ENCODE data around the gene CNTN5. TPM values are rescaled to one million over a fixed set of nuclear protein-coding genes. Genes with fewer than 3 reads are reported as not detected.
"Not testable (repeated sequence)": the region's sequence is repeated elsewhere in the genome, so short reads cannot be mapped to it uniquely, and the experiment has no call there.

CNTN5 gene
- total RNA-seq, 2 donors from 2014 or later = not detected

- no peak for DNase-seq
- no peaks in the 10 kb centered on the region for H3K27me3 Mint-ChIP-seq
- no peak overlapping the region for H3K27ac Mint-ChIP-seq
- no peaks in the 10 kb centered on the region for H3K4me1 Mint-ChIP-seq
- ATAC-seq = no peak
- H3K4me3 Mint-ChIP-seq = no peak overlapping the region
- H3K36me3 Mint-ChIP-seq (ENCODE audit: low read depth) = no peaks in the 10 kb centered on the region
- no peaks in the 10 kb centered on the region for H3K9me3 ChIP-seq (ENCODE audit: control insufficient read depth, low read length, poor library complexity, severe bottlenecking)
Measured at GRCh38 chr11:99098258-99098657, 77.5 kb downstream of the CNTN5 start.

- H3K36me3 Mint-ChIP-seq (ENCODE audit: low read depth) = no peaks in the 10 kb centered on the region
- H3K27ac Mint-ChIP-seq = no peak overlapping the region
- DNase-seq (no peak), ATAC-seq (no peak)
- H3K9me3 ChIP-seq (ENCODE audit: control insufficient read depth, low read length, poor library complexity, severe bottlenecking) = no peaks in the 10 kb centered on the region
- no peaks in the 10 kb centered on the region for H3K4me1 Mint-ChIP-seq
- no peaks in the 10 kb centered on the region for H3K27me3 Mint-ChIP-seq
- H3K4me3 Mint-ChIP-seq = no peak overlapping the region
Measured at GRCh38 chr11:99098751-99099150, 78.0 kb downstream of the CNTN5 start.

- no peaks in the 10 kb centered on the region for H3K4me1 Mint-ChIP-seq
- ATAC-seq = no peak
Measured at GRCh38 chr11:99117603-99118002, 96.9 kb downstream of the CNTN5 start.

GRCh38 chr11:99133862-99134261 lies 113.1 kb downstream of the CNTN5 start:
- not testable (repeated sequence) for H3K9me3 ChIP-seq (ENCODE audit: control insufficient read depth, low read length, poor library complexity, severe bottlenecking); H3K4me1 Mint-ChIP-seq; H3K4me3 Mint-ChIP-seq; H3K27ac Mint-ChIP-seq; H3K36me3 Mint-ChIP-seq (ENCODE audit: low read depth); DNase-seq; ATAC-seq; H3K27me3 Mint-ChIP-seq

More at GRCh38 chr11:99117603-99118002, 96.9 kb downstream of the CNTN5 start:
- Mint-ChIP-seq H3K27me3 (no peaks in the 10 kb centered on the region), H3K27ac (no peak overlapping the region), H3K36me3 (ENCODE audit: low read depth) (no peaks in the 10 kb centered on the region), H3K4me3 (no peak overlapping the region)
- no peak for DNase-seq
- H3K9me3 ChIP-seq (ENCODE audit: control insufficient read depth, low read length, poor library complexity, severe bottlenecking) = no peaks in the 10 kb centered on the region

- no peak overlapping the region for H3K4me3 Mint-ChIP-seq
- H3K27ac Mint-ChIP-seq = no peak overlapping the region
- ATAC-seq (no peak), DNase-seq (no peak)
- no peaks in the 10 kb centered on the region for H3K27me3 Mint-ChIP-seq
- H3K36me3 Mint-ChIP-seq (ENCODE audit: low read depth) = no peaks in the 10 kb centered on the region
- H3K9me3 ChIP-seq (ENCODE audit: control insufficient read depth, low read length, poor library complexity, severe bottlenecking) = no peaks in the 10 kb centered on the region
- H3K4me1 Mint-ChIP-seq = no peaks in the 10 kb centered on the region
Measured at GRCh38 chr11:99135508-99135907, 114.8 kb downstream of the CNTN5 start.

GRCh38 chr11:99142237-99142636 lies 121.5 kb downstream of the CNTN5 start:
- no peaks in the 10 kb centered on the region for H3K9me3 ChIP-seq (ENCODE audit: control insufficient read depth, low read length, poor library complexity, severe bottlenecking)
- Mint-ChIP-seq H3K4me3 (no peak overlapping the region), H3K27ac (no peak overlapping the region), H3K36me3 (ENCODE audit: low read depth) (no peaks in the 10 kb centered on the region), H3K27me3 (no peaks in the 10 kb centered on the region), H3K4me1 (no peaks in the 10 kb centered on the region)
- ATAC-seq = no peak
- DNase-seq = no peak

- ATAC-seq (no peak), DNase-seq (no peak)
- no peaks in the 10 kb centered on the region for H3K36me3 Mint-ChIP-seq (ENCODE audit: low read depth)
- no peaks in the 10 kb centered on the region for H3K27me3 Mint-ChIP-seq
- H3K9me3 ChIP-seq (ENCODE audit: control insufficient read depth, low read length, poor library complexity, severe bottlenecking) = no peaks in the 10 kb centered on the region
- no peak overlapping the region for H3K4me3 Mint-ChIP-seq
- no peaks in the 10 kb centered on the region for H3K4me1 Mint-ChIP-seq
- no peak overlapping the region for H3K27ac Mint-ChIP-seq
Measured at GRCh38 chr11:99148352-99148751, 127.6 kb downstream of the CNTN5 start.

GRCh38 chr11:99154277-99154676 lies 133.5 kb downstream of the CNTN5 start:
- Mint-ChIP-seq H3K27me3 (no peaks in the 10 kb centered on the region), H3K36me3 (ENCODE audit: low read depth) (no peaks in the 10 kb centered on the region), H3K4me1 (no peaks in the 10 kb centered on the region), H3K27ac (no peak overlapping the region), H3K4me3 (no peak overlapping the region)
- no peaks in the 10 kb centered on the region for H3K9me3 ChIP-seq (ENCODE audit: control insufficient read depth, low read length, poor library complexity, severe bottlenecking)
- DNase-seq (no peak), ATAC-seq (no peak)

GRCh38 chr11:99160447-99160846 lies 139.7 kb downstream of the CNTN5 start:
- no peak overlapping the region for H3K27ac Mint-ChIP-seq
- H3K36me3 Mint-ChIP-seq (ENCODE audit: low read depth) = no peaks in the 10 kb centered on the region
- DNase-seq (no peak), ATAC-seq (no peak)
- no peak overlapping the region for H3K4me3 Mint-ChIP-seq
- no peaks in the 10 kb centered on the region for H3K27me3 Mint-ChIP-seq
- H3K9me3 ChIP-seq (ENCODE audit: control insufficient read depth, low read length, poor library complexity, severe bottlenecking) = no peaks in the 10 kb centered on the region
- H3K4me1 Mint-ChIP-seq = no peaks in the 10 kb centered on the region

- H3K9me3 ChIP-seq (ENCODE audit: control insufficient read depth, low read length, poor library complexity, severe bottlenecking) = no peaks in the 10 kb centered on the region
- Mint-ChIP-seq H3K27me3 (no peaks in the 10 kb centered on the region), H3K36me3 (ENCODE audit: low read depth) (no peaks in the 10 kb centered on the region), H3K4me3 (no peak overlapping the region), H3K27ac (no peak overlapping the region), H3K4me1 (no peaks in the 10 kb centered on the region)
- ATAC-seq (no peak), DNase-seq (no peak)
Measured at GRCh38 chr11:99162819-99163218, 142.1 kb downstream of the CNTN5 start.

GRCh38 chr11:99170591-99170990 lies 149.8 kb downstream of the CNTN5 start:
- H3K27ac Mint-ChIP-seq = no peak overlapping the region
- ATAC-seq (no peak), DNase-seq (no peak)
- no peaks in the 10 kb centered on the region for H3K36me3 Mint-ChIP-seq (ENCODE audit: low read depth)
- no peaks in the 10 kb centered on the region for H3K27me3 Mint-ChIP-seq
- H3K9me3 ChIP-seq (ENCODE audit: control insufficient read depth, low read length, poor library complexity, severe bottlenecking) = no peaks in the 10 kb centered on the region
- H3K4me3 Mint-ChIP-seq = no peak overlapping the region
- no peaks in the 10 kb centered on the region for H3K4me1 Mint-ChIP-seq

GRCh38 chr11:99171330-99171729 lies 150.6 kb downstream of the CNTN5 start:
- no peak for ATAC-seq

GRCh38 chr11:99176430-99176829 lies 155.7 kb downstream of the CNTN5 start:
- Mint-ChIP-seq H3K4me3 (no peak overlapping the region), H3K27me3 (no peaks in the 10 kb centered on the region), H3K27ac (no peak overlapping the region), H3K36me3 (ENCODE audit: low read depth) (no peaks in the 10 kb centered on the region), H3K4me1 (no peaks in the 10 kb centered on the region)
- no peaks in the 10 kb centered on the region for H3K9me3 ChIP-seq (ENCODE audit: control insufficient read depth, low read length, poor library complexity, severe bottlenecking)
- ATAC-seq (no peak), DNase-seq (no peak)

More at GRCh38 chr11:99171330-99171729, 150.6 kb downstream of the CNTN5 start:
- Mint-ChIP-seq H3K27me3 (no peaks in the 10 kb centered on the region), H3K4me1 (no peaks in the 10 kb centered on the region), H3K27ac (no peak overlapping the region), H3K36me3 (ENCODE audit: low read depth) (no peaks in the 10 kb centered on the region), H3K4me3 (no peak overlapping the region)
- no peak for DNase-seq
- no peaks in the 10 kb centered on the region for H3K9me3 ChIP-seq (ENCODE audit: control insufficient read depth, low read length, poor library complexity, severe bottlenecking)

GRCh38 chr11:99177446-99177845 lies 156.7 kb downstream of the CNTN5 start:
- DNase-seq (no peak), ATAC-seq (no peak)
- Mint-ChIP-seq H3K4me1 (no peaks in the 10 kb centered on the region), H3K36me3 (ENCODE audit: low read depth) (no peaks in the 10 kb centered on the region), H3K27me3 (no peaks in the 10 kb centered on the region), H3K4me3 (no peak overlapping the region), H3K27ac (no peak overlapping the region)
- H3K9me3 ChIP-seq (ENCODE audit: control insufficient read depth, low read length, poor library complexity, severe bottlenecking) = no peaks in the 10 kb centered on the region

- Mint-ChIP-seq H3K27me3 (no peaks in the 10 kb centered on the region), H3K36me3 (ENCODE audit: low read depth) (no peaks in the 10 kb centered on the region), H3K4me1 (no peaks in the 10 kb centered on the region), H3K27ac (no peak overlapping the region), H3K4me3 (no peak overlapping the region)
- DNase-seq (no peak), ATAC-seq (no peak)
- H3K9me3 ChIP-seq (ENCODE audit: control insufficient read depth, low read length, poor library complexity, severe bottlenecking) = no peaks in the 10 kb centered on the region
Measured at GRCh38 chr11:99184146-99184545, 163.4 kb downstream of the CNTN5 start.
